ENCODE measurements around the gene RBM24.
"Not testable (repeated sequence)": the region's sequence is repeated elsewhere in the genome, so short reads cannot be mapped to it uniquely, and the experiment has no call there.

RBM24 gene

DNA sequence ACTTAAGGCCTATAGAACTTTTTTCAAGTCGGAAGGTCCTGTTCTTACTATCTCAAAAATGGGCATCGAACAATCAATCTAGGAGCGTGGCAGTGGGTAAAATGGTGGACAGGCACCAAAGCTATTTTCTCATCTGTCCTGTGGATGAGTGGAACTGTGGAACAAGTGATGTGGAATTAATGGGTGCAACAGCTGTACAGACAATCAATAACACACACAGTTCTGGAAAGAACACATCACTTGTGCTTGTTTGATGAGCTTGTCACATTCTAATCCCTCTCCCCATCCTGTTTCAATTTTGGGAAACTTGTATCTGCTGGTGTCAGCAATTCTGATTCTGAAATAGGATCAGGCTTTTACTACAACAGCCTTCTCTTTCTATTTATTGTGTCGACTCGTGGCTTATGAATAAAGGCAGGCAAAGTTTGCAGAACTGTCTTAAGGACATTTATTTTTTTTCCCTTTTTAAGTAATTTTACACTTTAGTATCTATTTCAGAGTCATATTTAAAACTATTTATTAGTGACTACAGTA is 11.5 kb downstream of the RBM24 start:
- no peak for DNase-seq

- no peak for DNase-seq
These were observed 12.2 kb downstream of the RBM24 start for GRCh38 chr6:17293395-17293794.

DNA sequence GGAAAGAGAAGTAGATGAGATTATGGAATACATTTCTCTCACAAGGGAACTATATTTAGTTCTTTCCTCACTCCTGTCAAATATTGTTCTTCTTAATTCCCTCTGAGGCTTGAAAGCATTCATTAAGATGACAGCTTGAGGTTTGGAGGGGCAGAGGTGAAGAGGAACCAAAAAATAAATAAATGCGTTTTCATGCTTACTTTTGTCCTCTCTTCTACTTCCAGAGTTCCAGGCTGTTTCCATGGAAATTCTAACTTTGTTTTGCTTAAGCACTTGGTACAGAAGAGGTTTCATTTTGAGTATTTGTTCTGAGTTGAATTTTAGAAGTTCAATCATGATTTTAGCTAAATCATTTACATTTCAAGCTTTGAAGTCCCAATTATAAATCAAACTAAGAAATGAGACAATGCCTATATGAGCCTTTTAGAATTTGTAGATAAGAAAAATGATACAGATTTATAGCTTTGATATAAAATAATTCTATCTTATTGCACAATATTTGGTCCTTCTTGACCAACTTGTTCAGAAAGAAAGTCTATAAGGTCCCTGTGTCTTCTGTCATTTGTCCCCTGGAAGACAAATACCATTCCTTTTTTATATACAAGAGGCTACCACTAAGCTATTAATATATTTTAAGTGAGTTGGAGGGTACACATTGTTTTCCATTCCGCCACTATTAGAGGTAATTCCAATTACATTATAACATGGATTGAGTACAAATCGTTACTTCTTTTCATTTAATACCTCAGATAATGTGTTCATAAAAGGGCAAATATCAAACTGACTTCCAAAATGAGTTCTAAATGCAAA is 16.3 kb downstream of the RBM24 start:
- no peak for DNase-seq

DNA sequence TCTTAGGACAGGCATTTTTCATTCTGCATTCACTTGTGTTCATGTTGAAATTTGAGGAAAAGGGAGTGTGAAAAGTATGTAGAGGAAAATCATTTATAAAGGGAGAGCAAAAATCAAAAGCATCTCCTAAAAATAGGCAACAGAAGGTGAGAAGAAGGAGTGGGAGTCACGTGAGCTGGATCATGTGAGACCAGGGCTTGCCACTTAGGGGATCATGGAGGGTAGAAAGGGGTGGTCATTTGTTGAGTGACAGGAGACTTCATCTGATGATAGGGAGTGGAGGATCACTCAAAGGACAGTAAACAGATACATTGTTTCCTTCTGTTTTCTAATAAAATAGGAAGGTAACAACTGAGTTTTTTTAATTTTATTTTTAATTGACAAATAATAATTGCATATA is 17.1 kb downstream of the RBM24 start:
- DNase-seq, result no peak

DNA sequence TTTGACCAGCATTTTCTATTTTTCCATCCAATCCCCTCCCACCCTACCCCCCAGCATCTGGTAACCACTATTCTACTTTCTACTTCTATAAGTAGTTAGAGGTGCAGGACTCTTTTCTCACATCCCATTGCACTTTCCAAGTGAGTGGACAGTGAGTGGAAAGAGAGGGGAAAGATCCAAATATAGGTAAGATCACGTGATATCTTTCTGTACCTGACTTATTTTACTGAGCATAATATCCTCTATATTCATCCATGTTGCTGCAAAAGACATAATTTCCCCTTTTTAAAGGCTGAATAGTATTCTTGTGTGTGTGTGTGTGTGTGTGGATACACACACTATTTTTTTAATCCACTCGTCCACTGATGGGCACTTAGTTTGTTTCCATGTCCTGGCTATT is 18.1 kb downstream of the RBM24 start:
- DNase-seq, result no peak

GRCh38 chr6:17299750-17300149 is 18.6 kb downstream of the RBM24 start:
- no peak for DNase-seq

DNA sequence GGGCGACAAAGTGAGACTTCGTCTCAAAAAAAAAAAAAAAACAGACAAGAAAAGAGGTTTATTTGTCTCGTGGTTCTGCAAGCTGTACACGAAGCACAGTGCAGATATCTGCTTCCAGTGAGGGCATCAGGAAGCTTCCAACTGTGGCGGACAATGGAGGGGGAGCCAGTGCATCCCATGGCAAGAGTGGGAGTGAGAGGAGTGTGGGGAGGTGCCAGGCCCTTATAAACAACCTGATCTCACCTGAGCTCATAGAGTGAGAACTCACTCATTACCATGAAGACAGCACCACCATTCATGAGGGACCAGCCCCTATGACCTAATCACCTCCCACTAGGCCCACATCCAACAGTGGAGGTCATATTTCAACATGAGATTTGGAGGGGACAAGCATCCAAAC is 19.5 kb downstream of the RBM24 start:
- no peak for DNase-seq

GRCh38 chr6:17303444-17303843 is 22.3 kb downstream of the RBM24 start:
- no peak for DNase-seq

GRCh38 chr6:17305219-17306001 is 24.2 kb downstream of the RBM24 start:
- no peak for DNase-seq

- no peak for DNase-seq
These were observed 30.6 kb downstream of the RBM24 start for GRCh38 chr6:17311595-17312311.

DNA sequence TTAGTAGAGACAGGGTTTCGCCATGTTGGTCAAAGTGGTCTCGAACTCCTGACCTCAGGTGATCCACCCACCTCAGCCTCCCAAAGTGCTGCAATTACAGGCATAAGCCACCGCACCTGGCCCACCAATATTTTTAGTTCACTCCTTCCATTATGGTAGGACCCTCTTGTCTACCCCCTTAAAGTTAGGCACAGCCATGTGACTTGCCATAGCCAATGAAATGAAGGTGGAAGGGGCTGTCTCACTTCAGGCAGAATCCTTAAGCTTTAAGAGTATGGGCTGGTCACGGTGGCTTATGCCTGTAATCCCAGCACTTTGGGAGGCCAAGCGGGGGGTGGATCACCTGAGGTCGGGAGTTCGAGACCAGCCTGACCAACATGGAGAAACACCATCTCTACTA is 32.1 kb downstream of the RBM24 start:
- not testable (repeated sequence) for DNase-seq

DNA sequence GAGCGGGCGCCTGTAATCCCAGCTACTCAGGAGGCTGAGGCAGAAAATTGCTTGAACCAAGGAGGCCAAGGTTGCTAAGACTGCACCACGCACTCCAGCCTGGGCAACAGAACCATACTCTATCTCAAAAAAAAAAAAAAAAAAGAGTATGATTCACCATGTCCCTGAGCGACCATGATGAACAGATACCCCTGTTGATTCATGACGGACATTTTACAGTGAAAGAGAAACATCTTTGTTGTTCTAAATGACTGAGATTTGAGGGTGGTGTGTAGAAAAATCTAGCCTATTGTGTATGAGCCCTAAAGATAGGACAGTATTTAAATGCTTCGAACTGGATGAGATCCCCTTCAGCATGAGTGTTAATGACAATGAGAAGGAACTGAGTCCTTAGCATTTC is 32.8 kb downstream of the RBM24 start:
- no peak for DNase-seq

DNA sequence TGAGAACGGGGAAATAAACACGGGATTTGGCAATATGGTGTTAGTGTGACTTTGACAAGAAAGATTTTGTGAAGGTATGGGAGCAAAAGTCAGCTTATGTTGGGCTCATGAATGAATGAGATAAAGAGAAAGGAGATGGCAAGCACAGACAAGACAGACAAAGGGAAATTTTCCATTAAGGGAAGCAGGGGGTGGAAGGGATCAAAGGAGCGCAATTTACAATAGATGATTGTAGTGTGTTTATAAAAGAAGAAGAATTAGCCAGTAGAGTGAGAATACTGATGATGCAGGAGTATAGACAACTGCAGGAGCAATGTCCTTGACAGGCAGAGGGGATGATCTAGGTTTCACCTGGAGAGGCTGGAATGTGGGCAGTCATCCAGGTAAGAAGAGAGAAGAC is 34.1 kb downstream of the RBM24 start:
- no peak for DNase-seq

DNA sequence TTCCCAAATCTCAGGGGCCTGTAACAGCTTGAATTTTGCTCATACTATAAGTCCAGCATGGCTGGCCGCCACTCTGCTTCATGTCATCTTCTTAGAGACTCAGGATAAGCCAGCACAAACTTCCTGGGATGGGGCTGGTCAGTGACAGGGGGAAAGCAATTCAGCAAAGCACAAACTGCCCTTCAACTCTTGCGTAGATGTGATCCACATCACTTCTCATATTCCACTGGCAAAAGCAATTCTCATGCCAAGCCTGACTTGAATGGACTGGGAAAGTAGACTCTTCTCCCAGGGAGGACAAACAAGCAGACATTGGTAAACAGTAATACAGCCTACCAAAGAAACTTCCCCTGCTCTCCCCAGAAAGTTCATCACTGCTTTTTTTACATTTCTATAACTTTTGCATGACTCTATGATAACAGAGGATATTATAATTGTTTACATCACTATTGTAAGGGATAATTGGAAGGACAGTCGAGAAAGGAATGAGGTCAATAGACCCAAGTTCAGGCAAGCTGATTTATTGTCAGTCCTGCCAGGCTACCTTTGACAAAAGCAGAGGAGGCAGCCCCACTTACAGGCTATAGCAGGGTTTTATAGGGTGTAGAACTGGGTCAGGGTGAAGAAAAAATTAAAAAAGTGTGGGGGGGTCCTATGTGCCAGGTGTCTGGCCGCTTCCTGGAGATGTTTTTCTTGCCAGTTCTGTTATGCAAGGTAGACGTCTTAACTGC is 37.4 kb downstream of the RBM24 start:
- DNase-seq, result no peak

DNA sequence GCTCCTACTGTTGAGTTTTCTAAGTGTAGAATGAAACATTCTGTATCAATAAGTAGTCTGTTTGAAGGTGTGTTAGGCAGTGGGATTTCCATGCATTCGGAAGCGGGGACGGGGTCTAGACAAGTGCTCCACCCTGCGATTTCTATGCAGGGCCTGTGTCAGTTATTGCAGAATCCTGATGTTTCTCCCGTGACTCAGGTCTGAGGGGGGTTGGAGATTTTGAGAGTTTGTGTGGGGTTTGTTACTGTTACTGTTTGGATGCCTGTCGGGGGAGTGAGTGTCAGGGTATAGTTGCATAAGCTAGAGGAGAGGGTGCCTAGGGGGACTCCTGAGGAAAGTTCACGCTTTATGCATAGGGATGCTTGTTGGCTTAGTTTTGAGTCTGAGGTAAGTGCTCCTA is 39.1 kb downstream of the RBM24 start:
- not testable (repeated sequence) for DNase-seq

- no peak for DNase-seq
These were observed 50.1 kb downstream of the RBM24 start for GRCh38 chr6:17331238-17331637.

DNA sequence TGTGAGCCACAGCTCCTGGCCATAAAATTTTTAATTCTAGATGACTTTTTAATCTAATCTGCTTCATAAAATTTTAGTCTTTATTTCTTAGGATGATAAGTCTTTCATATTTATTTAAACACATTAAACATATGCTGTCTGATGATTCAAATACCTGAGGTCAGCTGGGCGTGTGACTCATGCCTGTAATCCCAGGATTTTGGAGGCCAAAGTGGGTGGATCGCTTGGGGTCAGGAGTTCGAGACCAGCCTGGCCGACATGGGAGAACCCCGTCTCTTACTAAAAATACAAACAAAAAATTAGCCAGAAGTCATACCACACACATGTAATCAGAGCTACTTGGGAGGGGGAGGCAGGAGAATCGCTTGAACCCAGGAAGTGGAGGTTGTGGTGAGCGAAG is 53.1 kb downstream of the RBM24 start:
- DNase-seq, result no peak

DNA sequence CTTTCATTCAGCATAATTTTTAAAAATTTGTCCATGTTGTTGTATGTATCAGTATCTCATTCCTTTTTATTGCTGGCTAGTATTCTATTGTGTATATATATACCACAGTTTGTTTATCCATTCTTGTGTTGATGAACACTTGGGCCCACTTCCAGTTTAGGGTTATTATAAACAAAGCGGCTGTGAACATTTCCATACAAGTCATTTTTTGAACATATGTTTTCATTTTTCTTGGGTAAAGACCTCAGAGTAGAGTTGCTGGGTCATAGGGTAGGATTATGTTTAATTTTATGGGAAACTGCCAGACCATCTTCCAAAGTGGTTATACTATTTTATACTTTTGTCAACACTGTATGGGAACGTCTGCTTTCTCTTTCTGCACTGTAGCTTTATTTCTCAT is 55.3 kb downstream of the RBM24 start:
- no peak for DNase-seq

- DNase-seq, result no peak
These were observed 58.1 kb downstream of the RBM24 start for GRCh38 chr6:17339308-17339670.

GRCh38 chr6:17341117-17341805 is 60.1 kb downstream of the RBM24 start:
- DNase-seq, result no peak

GRCh38 chr6:17341891-17342290 is 60.7 kb downstream of the RBM24 start:
- DNase-seq, result no peak

- DNase-seq, result no peak
These were observed 62.1 kb downstream of the RBM24 start for GRCh38 chr6:17343215-17343614.

Measured in T-helper 1 cell (primary cell).